Activated T-cell treated with anti-CD3 and anti-CD28 coated beads for 48 hours (primary cell): ENCODE measurements around the gene TBC1D3H.
"Not testable (repeated sequence)": the region's sequence is repeated elsewhere in the genome, so short reads cannot be mapped to it uniquely, and the experiment has no call there.

Experiments
- DNase-seq: peaks from one replicate; pipeline ENCODE4 v3.0.0-alpha.2; 2020; ENCODE audit warnings: low read depth

The TBC1D3H gene

DNA sequence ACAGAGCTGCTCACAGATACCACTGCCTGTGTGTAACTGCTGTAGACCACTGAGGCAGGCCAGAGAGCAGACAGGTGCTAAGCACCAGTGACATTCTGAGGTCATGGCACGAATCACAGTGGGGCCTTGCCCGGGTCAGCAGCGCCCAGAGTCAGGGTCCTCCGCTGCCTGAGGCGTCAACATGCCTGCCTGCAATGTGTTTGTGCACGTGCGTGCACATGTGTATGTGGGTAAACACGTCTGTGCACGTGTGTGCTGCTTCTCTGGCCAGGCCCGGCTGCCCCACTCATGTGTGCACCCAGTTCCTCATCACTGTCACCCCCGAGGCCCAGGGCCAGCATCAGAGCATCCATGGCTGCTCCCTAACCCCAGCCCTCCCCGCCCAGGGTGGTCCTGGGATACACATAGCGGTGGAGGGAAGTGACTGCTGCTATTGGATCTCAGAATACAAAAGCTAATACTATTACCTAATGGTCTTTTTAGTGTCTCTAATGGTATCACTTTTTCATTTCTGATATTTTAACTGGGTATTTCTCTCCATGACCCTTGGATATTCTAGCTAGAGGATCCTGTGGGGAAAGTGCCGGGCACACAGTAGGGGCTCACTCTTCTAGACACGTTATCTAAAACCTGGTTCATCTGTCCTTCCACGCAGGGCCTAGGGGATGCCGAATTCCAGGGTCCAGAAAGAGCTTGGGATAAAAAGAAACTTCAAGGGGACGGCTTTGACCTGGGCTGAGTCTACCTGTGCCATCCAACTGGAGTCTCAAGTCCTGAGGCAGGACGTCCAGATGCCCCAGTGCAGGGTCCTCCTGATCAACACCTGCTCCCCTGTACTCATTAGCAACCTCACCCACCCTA lies at the start of gene TBC1D3H:
TSS of gene TBC1D3H (minus strand) at position 51 of the 861 bp plus-strand sequence. CDS start 1,540 bp downstream, outside the sequence.
- not testable (repeated sequence) for DNase-seq

DNA sequence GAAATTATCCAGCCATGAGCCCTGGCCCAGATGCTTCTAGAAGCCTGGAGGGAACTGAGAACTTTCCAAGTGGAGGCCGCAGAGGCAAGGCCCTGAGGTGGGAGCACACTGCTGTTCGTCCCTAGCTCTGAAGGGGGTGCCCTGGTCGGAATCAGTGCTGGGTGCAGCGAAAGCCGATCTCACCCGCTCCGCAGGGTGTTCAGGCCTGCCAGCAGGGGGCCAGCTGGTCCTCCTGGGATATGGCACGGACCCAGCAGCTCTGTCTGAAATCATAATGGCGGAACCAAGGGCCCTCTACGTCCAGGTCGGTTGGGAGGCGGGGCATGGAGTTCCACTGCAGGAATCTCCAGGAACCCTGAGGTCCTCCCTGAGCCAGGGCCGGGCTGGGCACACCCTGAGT lies 40.7 kb upstream of the TBC1D3H start:
- not testable (repeated sequence) for DNase-seq

DNA sequence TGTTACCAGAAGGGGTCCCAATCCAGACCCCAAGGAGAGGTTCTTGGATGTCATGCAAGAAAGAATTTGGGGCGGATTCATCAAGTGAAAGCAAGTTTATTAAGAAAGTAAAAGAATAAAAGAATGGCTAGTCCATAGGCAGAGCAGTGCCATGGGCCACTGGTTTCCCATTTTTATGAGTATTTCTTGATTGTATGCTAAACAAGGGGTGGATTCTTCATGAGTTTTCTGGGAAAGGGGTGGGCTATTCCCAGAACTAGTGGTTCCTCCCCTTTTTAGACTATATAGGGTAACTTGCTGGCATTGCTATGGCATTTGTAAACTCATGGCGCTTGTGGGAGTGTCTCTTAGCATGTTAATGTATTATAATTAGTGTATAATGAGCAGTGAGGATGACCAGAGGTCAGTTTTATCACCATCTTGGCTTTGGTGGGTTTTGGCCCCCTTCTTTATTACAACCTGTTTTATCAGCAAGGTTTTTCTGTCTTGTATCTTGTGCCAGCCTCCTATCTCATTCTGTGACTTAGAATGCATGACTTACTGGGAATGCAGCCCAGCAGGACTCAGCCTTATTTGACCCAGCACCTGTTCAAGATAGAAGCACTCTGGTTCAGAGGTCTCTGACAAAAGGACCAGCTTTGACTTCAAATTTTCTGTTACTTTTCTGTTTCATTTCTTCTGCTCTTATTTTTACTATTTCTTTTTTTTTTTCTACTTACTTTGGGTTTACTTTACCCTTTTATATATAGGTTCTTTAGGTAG lies 27.1 kb upstream of the TBC1D3H start:
- DNase-seq = not testable (repeated sequence)

DNA sequence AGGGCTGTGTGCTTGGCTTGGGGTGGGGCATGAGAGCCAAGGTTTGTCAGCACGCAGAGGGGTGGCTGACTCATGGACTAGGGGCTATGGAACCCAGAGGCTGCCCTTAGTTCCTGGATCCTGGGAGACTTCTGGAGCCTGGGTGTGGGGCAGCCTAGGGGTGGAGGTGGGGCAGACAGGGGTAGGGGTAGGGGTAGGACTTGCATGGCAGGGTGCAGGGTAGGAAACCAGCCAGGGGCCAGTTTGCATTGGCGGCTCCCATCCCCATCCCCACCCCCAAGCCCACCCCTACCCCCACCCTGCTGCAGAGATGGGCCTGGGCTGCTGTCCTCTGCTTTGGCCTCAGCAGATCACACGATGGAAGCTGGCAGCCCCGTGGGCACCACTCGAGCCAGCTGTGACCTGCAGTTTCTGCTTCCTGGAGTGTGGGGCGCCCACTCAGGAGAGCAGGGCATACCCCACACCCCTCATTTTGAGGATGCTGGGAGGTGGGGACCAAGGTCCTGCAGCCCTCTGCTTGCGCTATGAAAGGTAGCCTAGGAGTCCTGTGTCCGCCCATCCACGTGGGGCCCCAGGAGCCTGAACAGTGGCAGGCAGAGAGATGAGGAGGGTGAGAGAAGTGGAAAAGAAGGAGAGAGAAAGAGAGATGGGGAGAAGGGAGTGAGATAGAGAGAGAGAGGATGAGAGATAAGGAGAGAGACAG lies 2.9 kb upstream of the TBC1D3H start:
- not testable (repeated sequence) for DNase-seq

DNA sequence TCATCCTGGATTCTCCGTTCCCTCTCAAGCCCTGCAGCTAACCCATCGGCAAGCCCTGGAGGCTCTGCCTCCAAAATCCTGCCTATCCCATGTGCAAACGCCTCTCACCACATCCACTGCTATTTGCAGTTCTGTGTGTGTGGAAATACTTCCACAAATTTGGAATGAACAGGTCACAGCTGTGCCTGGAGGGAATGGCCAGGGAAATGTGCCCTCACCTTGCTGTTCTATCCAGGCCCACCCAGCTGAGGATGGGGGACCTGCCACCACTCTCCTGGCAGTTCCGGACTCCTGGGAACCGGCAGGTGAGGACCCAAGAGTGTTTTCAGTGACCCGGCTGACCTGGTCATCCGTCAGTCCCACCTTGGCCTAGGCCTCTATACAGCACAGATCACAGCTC lies 12.3 kb downstream of the TBC1D3H start:
- not testable (repeated sequence) for DNase-seq

DNA sequence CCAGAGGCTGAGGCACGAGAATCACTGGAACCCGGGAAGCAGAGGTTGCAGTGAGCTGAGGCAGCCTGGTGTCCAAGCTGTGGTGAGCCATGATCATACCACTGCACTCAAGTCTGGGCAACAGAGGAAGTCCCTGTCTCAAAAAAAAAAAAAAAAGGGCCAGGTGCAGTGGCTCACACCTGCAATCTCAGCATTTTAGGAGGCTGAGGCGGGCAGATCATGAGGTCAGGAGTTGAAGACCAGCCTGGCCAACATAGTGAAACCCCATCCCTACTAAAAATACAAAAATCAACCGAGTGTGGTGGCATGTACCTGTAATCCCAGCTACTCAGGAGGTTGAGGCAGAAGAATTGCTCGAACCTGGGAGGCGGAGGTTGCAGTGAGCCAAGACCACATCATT lies 25.7 kb downstream of the TBC1D3H start:
- not testable (repeated sequence) for DNase-seq
